ENCODE results near the gene CNKSR1. TPM values are rescaled to one million over a fixed set of nuclear protein-coding genes. Genes with fewer than 3 reads are reported as not detected.

The CNKSR1 gene
- total and polyA plus RNA-seq, 2 of the 13 experiments (the other 11 are each of a cell fraction or from before 2014, with no cell fraction given): 3.4 to 8.9 TPM

DNA sequence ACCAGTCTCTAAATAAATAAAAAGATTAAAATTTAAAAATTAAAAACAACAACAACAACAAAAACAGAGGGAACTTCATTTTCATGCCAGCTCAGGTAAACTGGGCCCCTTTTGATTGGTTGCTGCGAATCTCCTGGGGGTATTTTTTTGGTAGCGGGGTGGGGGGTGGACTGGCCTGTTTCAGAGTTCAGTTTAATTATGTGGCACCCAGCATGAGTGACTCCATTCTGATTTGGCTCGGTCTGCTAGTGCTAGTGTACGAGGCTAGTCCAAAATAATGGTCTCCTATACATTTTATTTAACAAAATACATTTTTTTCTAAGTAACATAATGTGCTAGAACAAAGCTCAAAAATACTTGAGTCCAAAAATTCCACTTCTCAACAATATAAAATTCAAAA lies 47.5 kb upstream of the CNKSR1 start:
- DNase-seq (ENCODE audit: low spot score) (no peak), FAIRE-seq (no peak), ATAC-seq (no peak)
- POLR2A ChIA-PET: no interaction called here
- H3K27ac ChIP-seq (ENCODE audit: extremely low read length, insufficient read depth, low read length): no peak overlapping the region
- no peaks in the 10 kb centered on the region for H3K27me3 ChIP-seq (ENCODE audit: control insufficient read depth in 1 of 2, insufficient read depth in 2 of 2, low read length in 2 of 2)
- BruUV-seq (replicated peaks): no TSS peak
- no peaks in the 10 kb centered on the region for H3K79me2 ChIP-seq (ENCODE audit: insufficient read depth, low read length)
- CTCF ChIA-PET (ENCODE audit: low intra/inter-chr PET ratio, low total read pairs): no interaction called here
- no peak overlapping the region for H3K4me3 ChIP-seq (replicated peaks in 1 of 3; ENCODE audit: insufficient read depth in 1 of 3, low read depth in 2 of 3, low read length in 3 of 3)
- TF ChIP-seq CENPBD1 (CRISPR knock-in tag; IDR thresholded peaks at IDR 0.05; ENCODE audit: borderline replicate concordance, low read depth): no peak
- TF ChIP-seq, protein P1, sequence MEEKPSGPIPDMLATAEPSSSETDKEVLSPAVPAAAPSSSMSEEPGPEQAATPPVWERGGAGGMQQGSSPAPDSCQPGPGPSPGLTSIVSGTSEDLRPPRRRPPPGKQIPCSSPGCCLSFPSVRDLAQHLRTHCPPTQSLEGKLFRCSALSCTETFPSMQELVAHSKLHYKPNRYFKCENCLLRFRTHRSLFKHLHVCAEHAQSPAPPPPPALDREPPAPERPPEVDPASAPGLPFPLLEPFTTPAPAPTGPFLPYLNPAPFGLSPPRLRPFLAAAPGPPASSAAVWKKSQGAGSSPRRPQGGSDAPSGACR (CRISPR knock-in tag; IDR thresholded peaks at IDR 0.05): no peak
- no peak for TF ChIP-seq BHLHE40 (IDR thresholded peaks at IDR 0.05; ENCODE audit: low read length)
- TF ChIP-seq ZNF207 (IDR thresholded peaks at IDR 0.05; ENCODE audit: borderline replicate concordance): no peak
- no peak for TF ChIP-seq ZBTB7A (CRISPR knock-in tag; IDR thresholded peaks at IDR 0.05)
- no peak for TF ChIP-seq ZNF772 (CRISPR knock-in tag; IDR thresholded peaks at IDR 0.05)
- no peak for TF ChIP-seq CSRNP1 (CRISPR knock-in tag; IDR thresholded peaks at IDR 0.05)
- TF ChIP-seq KAT7 (CRISPR knock-in tag; IDR thresholded peaks at IDR 0.05; ENCODE audit: borderline replicate concordance): no peak
- TF ChIP-seq MED8 (CRISPR knock-in tag; IDR thresholded peaks at IDR 0.05; ENCODE audit: insufficient replicate concordance): no peak
- no peak for TF ChIP-seq ZSCAN31 (CRISPR knock-in tag; IDR thresholded peaks at IDR 0.05; ENCODE audit: low read depth)
- TF ChIP-seq ZMAT3 (CRISPR knock-in tag; conservative IDR thresholded peaks at IDR 0.05): no peak
- WGBS (ENCODE audit: low lambda C conversion rate): 60% methylated on average over 4 of the region's 4 CpGs
- H3K9ac ChIP-seq (ENCODE audit: insufficient read depth, low read depth, low read length): no peak overlapping the region
- no peaks in the 10 kb centered on the region for H3K36me3 ChIP-seq (replicated peaks in 1 of 2; ENCODE audit: control insufficient read depth in 1 of 2, insufficient read depth in 2 of 2, low read length in 2 of 2)
- H2AFZ ChIP-seq (ENCODE audit: low read length): no peak overlapping the region
- no peaks in the 10 kb centered on the region for H3K9me3 ChIP-seq (ENCODE audit: low read length)
- peaks cover 9% of the 10 kb centered on the region; the same call in 1 of the 2 replicates for H3K4me1 ChIP-seq (ENCODE audit: insufficient read depth, low read length)
- H3K4me2 ChIP-seq (ENCODE audit: low read depth, low read length): no peak overlapping the region
- in situ Hi-C loops (cut with HindIII; ENCODE audit: extremely low pct_ligation_motif_present, low pct_unique_long_range_greater_than_20kb) (no loop called here), intact Hi-C loops (cut with micrococcal nuclease; ENCODE audit: unreplicated experiment) (no loop called here)
- no peaks in the 10 kb centered on the region for H4K20me1 ChIP-seq (ENCODE audit: insufficient read depth, low read length)

Data from HepG2 (cell line).